ENCODE results near the gene IL25.
"Not testable (repeated sequence)": the region's sequence is repeated elsewhere in the genome, so short reads cannot be mapped to it uniquely, and the experiment has no call there.

IL25 gene

DNA sequence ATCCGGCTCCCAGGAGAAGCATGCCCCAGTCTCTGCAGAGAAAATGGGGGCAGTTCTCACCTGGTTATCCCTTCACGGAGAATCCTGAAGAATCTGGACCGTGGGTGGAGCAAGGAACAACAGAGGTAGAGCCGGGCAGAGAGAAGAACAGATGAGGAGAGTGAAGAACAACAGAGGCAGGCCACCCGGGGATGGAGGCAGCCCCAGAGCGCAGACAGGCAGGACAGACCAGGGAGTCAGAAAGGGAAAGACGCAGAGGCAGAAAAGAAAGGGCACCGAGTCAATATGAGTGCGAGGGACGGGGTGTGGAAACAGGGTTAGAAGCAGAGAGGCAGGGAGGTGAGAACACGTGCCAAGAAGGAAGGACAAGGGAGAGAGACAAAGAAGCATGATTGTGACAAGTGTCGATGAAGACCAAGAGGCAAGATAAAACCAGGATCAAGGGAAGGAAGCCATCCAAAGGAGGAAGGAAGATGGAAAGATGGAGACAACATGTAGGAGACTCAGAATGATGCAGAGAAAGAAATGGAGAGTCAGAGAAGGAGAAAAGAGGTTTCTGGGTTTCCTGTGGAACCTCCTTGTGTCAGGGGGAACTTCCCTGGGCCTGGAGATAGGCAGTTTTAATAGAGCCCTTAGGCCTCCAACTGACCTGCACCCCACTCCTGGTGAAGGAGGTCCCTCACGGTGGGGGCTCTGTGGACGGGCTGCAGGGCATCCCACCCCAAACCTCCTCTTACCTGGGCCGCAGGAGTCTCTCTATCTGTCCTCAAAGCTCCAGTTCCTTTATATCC is 35.1 kb downstream of the IL25 start, which contains the start of gene MYH6:
MYH6 (minus strand) TSS at position 758 of the 791 bp plus-strand sequence. CDS start 1,050 bp downstream, outside the sequence.
- in situ Hi-C loops (cut with HindIII; ENCODE audit: low sequenced_read_pairs), result no loop called here

DNA sequence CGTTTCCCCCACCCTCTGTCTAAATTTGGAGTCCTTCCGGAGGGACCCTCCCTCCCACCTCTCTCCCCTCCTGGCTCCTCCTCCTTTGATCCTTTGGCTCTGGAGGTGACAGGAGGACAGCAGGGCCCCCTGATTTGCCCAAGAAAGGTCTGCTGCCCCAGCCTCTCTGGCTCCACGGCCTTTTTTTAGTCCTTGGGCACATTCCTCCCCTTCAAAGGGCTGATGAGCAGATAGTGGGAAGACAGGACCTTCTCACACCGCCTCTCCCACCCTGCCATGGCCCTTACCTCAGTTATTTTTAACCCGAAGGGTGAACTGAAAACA is 35.7 kb downstream of the IL25 start:
- in situ Hi-C loops (cut with HindIII; ENCODE audit: low sequenced_read_pairs), result no loop called here

DNA sequence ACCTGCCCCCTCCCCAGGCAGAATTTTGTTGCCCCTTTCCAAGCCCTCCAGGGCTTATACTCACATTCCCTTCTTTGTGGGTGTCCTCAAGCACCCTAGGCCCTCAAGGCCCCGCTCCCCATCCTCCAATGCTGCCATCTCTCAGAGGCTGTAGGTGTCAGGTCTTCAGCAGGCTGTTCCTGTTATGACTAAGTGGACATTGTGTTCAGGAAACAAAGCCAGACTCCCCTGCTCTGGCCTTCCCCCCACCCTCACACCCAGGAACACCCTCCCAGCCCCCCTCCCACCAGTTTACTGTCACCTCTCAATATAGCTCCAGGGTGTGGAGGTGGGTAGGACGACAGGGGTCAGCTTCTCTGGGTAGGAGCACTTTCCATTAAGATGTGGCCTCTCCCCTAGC is 36.9 kb downstream of the IL25 start:
- in situ Hi-C loops (cut with HindIII; ENCODE audit: low sequenced_read_pairs), result no loop called here

DNA sequence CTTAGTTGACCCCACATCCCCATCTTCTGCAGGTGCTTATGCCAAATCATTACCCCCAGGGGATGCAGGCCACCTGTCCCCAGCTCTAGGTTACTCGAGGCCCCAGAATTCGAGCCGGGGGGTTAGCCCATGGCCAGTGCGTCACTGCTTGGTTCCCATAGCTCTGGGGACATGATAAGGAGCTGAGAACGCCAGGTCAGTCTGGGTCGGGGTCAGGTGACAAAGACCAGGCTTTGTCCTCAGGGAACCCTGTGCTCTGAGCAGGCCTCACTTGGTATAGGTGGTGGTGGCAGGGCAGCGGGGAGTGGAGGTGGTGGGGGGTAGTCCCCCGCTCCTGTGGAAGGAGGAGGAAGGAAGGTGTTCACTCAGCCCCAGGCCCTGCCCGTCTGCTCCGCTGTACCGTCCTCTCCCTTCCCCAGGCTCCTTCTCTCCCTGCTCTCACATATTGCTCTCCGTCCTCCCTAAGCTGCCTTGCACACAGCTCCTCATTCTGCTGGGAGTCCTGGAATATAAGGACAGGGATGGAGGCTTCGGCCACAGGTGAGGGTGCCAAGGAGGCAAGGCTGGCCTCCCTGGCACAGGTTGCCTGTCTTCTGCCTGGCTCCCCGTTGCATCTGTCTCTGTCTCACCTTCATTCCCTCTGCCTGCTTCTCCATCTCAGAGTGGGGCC is 37.5 kb downstream of the IL25 start:
- in situ Hi-C loops (cut with HindIII; ENCODE audit: low sequenced_read_pairs), result no loop called here

DNA sequence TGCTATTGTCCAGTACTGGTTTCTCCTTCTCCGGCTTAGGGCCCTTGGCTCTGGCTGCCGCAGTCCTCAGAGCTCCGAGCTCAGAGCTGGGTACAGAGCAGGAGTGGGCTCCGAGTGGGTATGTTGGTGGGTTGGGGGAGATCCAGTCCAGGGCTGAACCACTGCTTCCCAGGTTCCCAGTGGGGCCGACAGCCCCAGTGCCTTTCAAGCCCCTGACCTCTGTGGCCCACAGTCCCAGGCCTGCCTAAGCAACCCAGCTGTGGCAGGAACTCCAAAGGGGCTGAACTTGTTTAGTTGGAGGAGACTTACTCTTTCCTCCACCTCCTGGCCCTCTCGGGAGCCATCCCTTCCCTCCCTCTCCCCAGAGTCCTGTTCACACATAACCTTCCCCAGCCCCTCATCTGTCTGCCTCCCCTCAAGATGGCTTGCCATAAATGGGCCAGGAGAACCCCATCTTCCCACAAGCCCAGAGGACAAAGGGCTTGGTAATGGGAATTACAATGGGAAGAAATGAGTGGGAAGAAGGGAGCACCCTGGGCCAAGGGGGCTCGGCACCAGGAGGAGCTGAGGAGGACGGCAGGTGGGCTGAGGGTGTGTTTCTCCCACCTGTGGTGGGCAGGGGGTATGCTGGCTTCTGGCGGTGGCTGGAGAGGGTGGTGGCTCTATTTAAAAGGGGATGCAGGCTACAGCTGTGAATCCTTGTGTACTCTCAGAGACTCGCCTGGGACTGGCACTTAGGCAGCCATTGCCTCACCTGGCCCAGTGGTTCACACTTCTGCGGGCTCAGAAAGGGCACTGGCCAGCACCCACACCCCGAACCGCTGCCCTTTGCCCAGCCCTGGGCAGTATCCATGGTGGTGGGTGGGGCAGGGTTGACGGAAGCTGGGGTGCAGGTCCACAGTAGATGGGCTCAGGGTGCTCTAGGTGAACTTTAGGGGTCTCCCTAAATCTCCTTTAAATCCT is 39.2 kb downstream of the IL25 start:
- in situ Hi-C loops (cut with HindIII; ENCODE audit: low sequenced_read_pairs), result no loop called here

DNA sequence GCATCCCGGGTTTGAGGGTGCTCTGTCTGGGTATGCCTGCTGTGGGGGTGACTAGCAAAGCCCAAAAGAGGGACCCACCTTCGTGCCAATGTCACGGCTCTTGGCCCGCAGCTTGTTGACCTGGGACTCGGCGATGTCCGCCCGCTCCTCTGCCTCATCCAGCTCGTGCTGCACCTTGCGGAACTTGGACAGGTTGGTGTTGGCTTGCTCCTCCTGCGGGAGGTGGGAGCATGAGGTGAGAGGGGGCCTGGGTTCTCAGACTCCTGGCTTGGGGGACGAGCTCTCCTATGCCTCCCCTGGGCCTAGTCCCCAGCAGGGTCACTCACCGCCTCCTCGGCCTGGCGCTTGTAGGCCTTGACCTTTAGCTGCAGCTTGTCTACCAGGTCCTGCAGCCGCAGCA is 41.1 kb downstream of the IL25 start:
- in situ Hi-C loops (cut with HindIII; ENCODE audit: low sequenced_read_pairs), result no loop called here

DNA sequence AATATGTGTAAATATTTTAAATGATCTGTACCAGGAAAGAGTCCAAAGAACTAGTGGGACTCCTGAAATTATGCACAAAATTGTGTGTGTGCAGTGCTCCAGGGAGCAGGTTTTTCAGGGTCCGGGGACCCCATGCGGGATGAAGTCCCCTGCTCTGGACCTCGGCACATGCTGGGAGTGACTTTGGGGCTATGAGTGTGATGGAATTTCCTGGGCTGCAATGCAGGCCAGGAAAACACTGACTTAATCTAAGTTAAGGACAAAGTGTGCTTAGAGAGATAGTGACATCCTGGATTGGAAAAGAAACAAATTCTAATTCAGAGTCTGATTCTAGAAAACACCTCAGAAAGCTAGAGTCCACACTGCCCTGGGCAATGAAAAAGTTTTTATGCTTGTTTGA is 41.6 kb downstream of the IL25 start:
- in situ Hi-C loops (cut with HindIII; ENCODE audit: low sequenced_read_pairs), result no loop called here

DNA sequence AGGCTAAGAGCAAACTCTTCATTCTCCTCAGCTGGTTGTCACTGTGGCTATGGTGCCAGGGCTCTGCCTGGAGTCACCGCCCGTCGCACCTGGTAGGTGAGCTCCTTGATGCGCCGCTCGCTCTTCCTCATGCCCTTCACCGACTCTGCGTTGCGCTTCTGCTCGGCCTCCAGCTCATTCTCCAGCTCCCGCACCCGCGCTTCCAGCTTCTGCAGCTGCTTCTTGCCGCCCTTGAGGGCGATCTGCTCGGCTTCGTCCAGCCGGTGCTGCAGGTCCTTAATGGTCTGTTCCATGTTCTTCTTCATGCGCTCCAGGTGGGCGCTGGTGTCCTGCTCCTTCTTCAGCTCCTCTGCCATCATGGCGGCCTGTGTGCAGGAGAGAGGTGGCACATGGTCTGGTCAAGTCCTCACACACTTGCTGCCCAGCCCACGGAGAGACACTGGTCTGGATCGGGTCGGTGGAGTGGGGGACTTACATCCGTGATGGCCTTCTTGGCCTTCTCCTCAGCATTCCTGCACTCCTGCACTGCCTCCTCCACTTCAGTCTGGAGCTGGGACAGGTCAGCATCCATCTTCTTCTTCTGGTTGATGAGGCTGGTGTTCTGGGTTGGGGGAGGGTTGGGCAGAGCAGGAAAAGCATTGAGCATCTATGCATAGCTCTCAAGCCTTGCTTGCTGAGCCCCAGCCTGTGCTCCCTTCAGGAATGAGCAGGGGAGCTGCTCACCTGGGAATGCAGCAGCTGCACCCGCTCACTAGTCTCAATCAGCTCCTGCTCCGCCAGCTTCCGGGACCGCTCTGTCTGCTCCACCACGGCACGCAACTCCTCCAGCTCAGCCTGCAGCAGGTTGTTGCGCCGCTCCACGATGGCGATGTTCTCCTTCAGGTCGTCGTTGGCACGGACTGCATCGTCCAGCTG is 42.6 kb downstream of the IL25 start:
- in situ Hi-C loops (cut with HindIII; ENCODE audit: low sequenced_read_pairs), result no loop called here

DNA sequence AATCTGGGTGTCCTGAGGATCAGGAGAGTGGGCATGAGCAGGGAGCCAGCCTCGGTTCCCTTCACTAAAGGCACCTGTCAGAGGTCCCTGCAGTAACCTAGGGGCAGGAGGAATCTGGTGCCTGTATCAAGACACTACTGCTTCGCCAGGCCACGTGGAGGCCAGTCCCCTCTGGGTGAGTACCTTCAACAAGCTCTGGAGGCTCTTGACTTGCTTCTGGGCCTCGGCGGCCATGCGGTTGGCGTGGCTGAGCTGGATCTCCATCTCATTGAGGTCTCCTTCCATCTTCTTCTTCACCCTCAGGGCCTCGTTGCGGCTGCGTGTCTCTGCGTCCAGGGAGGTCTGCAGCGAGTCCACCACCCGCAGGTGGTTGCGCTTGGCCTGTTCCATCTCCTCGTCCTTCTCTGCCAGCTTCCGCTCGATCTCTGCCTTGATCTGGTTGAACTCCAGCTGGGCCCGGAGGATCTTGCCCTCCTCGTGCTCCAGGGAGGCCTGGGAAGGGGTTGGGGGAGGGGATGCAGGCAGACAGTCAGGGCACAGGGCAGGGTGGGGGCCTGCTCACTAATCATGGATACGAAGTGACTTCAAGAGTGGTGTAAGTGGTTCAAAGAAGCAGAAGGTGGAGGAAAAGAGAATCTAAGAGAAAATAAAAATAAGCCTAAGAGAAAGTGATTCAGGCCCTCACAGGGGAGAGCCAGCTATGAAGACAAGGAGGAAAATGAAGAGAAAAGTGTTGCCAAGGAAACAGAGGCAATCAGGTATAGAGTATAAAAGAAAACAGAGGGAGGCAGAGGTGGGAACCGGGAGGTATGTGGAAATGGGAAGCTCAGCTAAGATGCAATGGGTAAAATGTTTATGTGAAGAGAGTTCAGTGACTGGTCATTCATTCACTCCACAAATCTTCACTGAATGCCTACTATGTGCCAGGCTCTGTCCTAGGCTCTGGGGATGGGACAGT is 43.5 kb downstream of the IL25 start:
- in situ Hi-C loops (cut with HindIII; ENCODE audit: low sequenced_read_pairs), result no loop called here

DNA sequence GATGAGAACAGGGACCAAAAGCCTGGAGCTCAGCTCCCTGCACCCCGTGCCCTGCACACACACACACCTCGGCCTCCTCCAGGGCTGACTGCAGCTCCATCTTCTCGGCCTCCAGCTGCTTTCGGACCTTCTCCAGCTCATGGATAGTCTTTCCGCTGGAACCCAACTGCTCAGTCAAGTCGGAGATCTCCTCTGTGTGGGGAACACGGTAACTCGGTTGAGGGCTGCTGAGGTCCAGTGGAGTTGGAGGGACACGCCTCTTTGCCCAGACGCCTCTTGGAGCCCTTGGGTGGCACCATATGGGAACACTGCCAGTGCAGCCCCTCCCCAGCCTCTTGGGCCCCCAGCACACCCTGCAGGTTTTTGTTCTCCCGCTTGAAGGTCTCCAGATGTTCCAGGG is 44.2 kb downstream of the IL25 start:
- in situ Hi-C loops (cut with HindIII; ENCODE audit: low sequenced_read_pairs), result no loop called here

DNA sequence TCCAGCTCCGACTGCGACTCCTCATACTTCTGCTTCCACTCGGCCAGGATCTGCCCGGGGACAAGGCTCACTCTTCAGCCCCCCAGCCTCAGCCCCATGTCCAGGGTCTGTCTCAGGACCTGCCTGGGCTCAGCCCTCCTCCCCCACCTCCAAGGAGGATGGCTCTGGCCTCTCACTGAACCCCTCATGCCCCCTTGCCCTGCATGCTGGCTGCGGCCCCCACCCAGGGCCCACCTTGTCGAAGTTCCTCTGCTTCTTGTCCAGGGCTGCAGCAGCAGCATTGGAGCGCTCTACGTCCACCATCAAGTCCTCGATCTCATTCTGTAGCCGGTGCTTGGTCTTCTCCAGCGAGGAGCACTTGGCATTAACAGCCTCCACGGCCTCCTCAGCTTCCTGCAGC is 44.7 kb downstream of the IL25 start:
- in situ Hi-C loops (cut with HindIII; ENCODE audit: low sequenced_read_pairs), result not testable (repeated sequence)

DNA sequence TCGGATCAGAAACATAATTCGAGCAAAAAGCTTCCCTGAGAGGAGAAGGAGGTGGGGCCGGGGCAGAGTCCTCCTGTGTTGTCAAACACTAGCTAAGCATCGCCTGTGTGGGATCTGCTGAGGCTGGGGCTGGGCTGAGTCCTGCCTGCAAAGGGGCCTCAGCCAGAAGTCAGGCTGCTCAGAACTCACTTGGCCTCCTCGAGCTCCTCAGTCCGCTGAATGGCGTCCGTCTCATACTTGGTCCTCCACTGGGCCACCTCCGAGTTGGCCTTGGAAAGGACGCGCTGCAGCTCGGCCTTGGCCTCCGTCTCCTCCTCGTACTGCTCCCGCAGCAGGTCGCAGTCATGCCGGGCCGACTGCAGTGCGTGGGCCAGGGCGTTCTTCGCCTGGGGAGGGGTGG is 45.4 kb downstream of the IL25 start:
- in situ Hi-C loops (cut with HindIII; ENCODE audit: low sequenced_read_pairs), result no loop called here

DNA sequence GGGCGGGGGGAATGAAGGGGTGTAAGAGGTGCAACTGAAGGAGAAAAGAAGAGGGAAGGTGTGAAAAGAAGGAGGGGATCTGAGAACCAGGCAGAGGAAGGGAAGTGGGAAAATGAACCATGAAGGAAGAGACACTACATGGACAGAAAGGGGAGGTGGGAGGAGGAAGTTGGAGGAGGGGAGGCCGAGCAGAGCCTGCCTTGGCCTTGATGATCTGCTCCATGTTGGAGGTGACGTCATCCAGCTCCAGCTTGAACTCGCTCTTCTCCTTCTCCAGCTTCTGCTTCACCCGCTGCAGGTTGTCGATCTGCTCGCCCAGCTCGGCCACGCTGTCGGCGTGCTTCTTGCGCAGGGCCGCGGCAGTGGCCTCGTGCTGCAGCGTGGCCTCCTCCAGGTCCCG is 47.0 kb downstream of the IL25 start:
- in situ Hi-C loops (cut with HindIII; ENCODE audit: low sequenced_read_pairs), result not testable (repeated sequence)

DNA sequence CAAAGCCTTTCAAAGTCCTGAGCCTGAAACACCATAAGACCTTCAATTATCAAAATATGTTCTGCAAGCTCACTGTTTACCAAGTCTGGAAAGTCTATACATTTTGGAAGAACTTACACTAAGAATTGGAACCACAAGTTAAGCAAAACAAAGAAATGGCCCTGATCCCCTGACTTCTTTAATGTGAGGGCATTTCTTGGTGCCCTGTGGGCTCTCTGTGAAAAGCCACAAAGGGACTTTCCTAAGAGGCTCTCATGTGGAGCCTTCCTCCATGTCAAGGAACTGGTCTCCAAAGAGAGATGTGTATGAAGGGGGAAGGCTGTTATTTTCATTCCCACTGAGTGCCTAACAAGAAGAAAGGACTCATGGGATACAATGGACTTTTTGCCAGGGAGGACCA is 49.0 kb downstream of the IL25 start:
- in situ Hi-C loops (cut with HindIII; ENCODE audit: low sequenced_read_pairs), result no loop called here

DNA sequence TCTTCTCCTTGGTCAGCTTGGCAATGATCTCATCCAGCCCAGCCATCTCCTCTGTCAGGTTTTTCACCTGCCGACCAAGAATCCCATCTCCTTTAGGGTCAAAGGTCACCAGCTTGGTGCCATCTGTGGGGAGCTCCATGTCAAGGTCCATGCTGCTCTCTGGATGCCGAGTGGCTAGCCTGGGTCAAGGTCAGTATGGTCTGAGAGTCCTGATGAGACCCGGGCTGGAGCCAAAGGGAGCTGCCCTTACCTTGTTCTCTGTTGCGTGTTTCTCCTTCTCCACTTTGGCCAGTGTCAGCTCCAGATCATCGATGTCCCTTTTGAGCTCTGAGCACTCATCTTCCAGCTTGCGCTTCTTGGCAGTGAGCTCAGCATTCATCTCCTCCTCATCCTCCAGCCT is 51.0 kb downstream of the IL25 start:
- in situ Hi-C loops (cut with HindIII; ENCODE audit: low sequenced_read_pairs), result no loop called here

DNA sequence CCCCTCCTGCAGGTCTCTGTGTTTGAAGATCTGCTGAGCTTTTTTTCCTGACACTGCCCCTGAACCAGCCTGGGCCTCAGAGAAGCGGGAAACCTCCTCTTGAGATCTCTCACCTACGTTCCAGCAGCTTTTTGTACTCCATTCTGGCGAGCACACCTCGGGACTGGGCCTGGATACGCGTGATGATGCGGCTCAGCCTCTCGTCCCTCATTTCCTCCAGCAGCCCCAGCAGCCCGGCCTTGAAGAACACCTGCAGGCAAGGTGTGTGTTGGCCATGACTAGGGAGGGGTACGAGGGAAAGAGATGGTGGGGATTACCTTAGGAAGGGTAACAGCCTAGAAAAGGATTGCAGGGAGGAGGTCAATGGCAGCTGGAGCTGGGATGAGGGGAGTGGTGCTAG is 52.6 kb downstream of the IL25 start:
- in situ Hi-C loops (cut with HindIII; ENCODE audit: low sequenced_read_pairs), result no loop called here

DNA sequence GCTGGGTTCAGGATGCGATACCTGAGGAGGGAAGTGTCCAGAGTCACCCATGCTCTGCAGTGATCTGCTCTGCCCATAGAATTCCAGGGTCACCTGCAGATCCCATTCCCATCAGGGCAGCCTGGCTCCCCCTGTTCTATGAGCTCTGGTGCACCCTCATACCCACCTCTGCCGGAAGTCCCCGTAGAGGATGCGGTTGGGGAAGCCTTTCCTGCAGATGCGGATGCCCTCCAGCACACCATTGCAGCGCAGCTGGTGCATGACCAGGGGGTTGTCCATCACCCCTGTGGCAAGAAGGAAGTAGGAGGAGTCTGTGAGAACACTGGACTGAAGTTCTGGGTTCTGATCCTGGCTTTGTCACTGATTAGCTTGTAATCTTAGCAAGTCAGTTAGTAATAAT is 53.2 kb downstream of the IL25 start:
- in situ Hi-C loops (cut with HindIII; ENCODE audit: low sequenced_read_pairs), result not testable (repeated sequence)
